GM23248 (cell line): ENCODE data around the gene WBP11.

Source experiments
- EZH2 ChIP-seq: fragments of 200-600 bp; sonication (generic); IDR thresholded peaks from 2 replicates; pipeline ENCODE4 v1.6.1; 2018; ENCODE audit warnings: antibody characterized with exemption, mild to moderate bottlenecking; ENCODE audit not compliant: insufficient read depth, poor library complexity, severe bottlenecking
- EZH2phosphoT487 ChIP-seq: fragments of 200-600 bp; sonication (generic); IDR thresholded peaks from 2 replicates; pipeline ENCODE4 v1.6.1; 2018; ENCODE audit warnings: antibody characterized with exemption, moderate library complexity, mild to moderate bottlenecking, low read depth; ENCODE audit not compliant: insufficient read depth

DNA sequence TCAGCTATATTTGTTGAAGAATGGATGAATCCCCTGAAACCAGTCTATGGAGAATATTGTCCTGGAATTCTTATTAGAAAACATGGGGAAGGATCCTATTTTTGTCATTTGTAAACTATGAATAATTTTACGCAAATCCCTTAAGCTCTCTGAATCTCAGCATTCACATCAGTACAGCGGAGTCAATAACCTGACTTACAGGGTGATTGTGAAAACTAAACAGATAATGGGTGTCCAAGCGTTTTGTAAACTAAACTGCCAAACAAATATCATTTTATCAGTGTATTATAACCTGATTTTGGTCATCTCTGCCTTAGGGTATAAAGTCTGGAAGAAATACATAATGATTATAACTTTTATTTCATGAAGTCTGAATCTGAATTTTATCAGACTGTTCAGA, 30.1 kb upstream of the WBP11 start:
- no peak for TF ChIP-seq EZH2
- TF ChIP-seq EZH2phosphoT487, result no peak
